A673 (cell line): ENCODE results near the gene CCSER1. TPM values are rescaled to one million over a fixed set of nuclear protein-coding genes. Genes with fewer than 3 reads are reported as not detected.

ENCODE experiments used
- BruUV-seq: library from RNA; stranded (reverse); fragments of 400-500 nt; replicated peaks from 2 replicates; lab custom pipeline; 2021; lab: Mats Ljungman, UMichigan
- CTCF ChIA-PET: fragments of 300-600 bp; sonication (Branson Sonifier 250); formaldehyde crosslinking; loops from one replicate; lab custom pipeline; 2022; ENCODE audit warnings: antibody characterized with exemption; lab: Charles Lee
- POLR2A ChIA-PET: fragments of 300-600 bp; sonication (Branson Sonifier 250); formaldehyde crosslinking; loops from one replicate; lab custom pipeline; 2022; ENCODE audit warnings: antibody characterized with exemption; ENCODE audit not compliant: low non-redundant PET; lab: Charles Lee
- DNase-seq: peaks from one replicate; pipeline ENCODE4 v3.0.0-alpha.2; 2015; ENCODE audit warnings: low spot score
- H3K27ac ChIP-seq: fragments of 200-600 bp; sonication (generic); 2 replicates; pipeline ENCODE4 v1.5.1; 2016; ENCODE audit warnings: mixed run types, low read depth, mild to moderate bottlenecking, mixed read lengths, antibody characterized with exemption, low read length; ENCODE audit not compliant: poor library complexity, severe bottlenecking
- H3K27me3 ChIP-seq: fragments of 200-600 bp; sonication (generic); replicated peaks from 2 replicates; pipeline ENCODE4 v1.6.1; 2017; ENCODE audit warnings: mixed run types, low read depth, mild to moderate bottlenecking, mixed read lengths, antibody characterized with exemption, low read length; ENCODE audit not compliant: insufficient read depth, poor library complexity
- H3K36me3 ChIP-seq: fragments of 200-600 bp; sonication (generic); 2 replicates; pipeline ENCODE4 v1.6.1; 2016; ENCODE audit warnings: mixed run types, mild to moderate bottlenecking, mixed read lengths, antibody characterized with exemption, low read length; ENCODE audit not compliant: insufficient read depth, poor library complexity, severe bottlenecking
- H3K4me1 ChIP-seq: fragments of 200-600 bp; sonication (generic); 2 replicates; pipeline ENCODE4 v1.6.1; 2017; ENCODE audit warnings: mixed run types, mild to moderate bottlenecking, mixed read lengths, antibody characterized with exemption, low read length; ENCODE audit not compliant: insufficient read depth, poor library complexity, severe bottlenecking
- H3K4me3 ChIP-seq: fragments of 200-600 bp; sonication (generic); 2 replicates; pipeline ENCODE4 v1.5.1; 2016; ENCODE audit warnings: low read depth, mixed run types, mild to moderate bottlenecking, mixed read lengths, low read length; ENCODE audit not compliant: poor library complexity, severe bottlenecking
- H3K9me3 ChIP-seq: fragments of 200-600 bp; sonication (generic); 2 replicates; pipeline ENCODE4 v1.6.1; 2016; ENCODE audit warnings: mixed run types, low read depth, mild to moderate bottlenecking, mixed read lengths, antibody characterized with exemption, low read length; ENCODE audit not compliant: poor library complexity, severe bottlenecking
- CTCF ChIP-seq: fragments of 300-800, 200-600 bp; sonication (generic); conservative IDR thresholded peaks from 2 replicates; pipeline ENCODE4 v1.5.1; 2017; ENCODE audit warnings: low read depth, mild to moderate bottlenecking, antibody characterized with exemption, low read length, moderate library complexity, mixed read lengths
- EZH2 ChIP-seq: fragments of 200-600 bp; sonication (generic); IDR thresholded peaks from 2 replicates; pipeline ENCODE4 v1.6.1; 2017; ENCODE audit warnings: borderline replicate concordance, low read depth, mild to moderate bottlenecking, mixed read lengths, antibody characterized with exemption, low read length; ENCODE audit not compliant: poor library complexity, severe bottlenecking
- intact Hi-C: fragments of 100-400 bp; cut with micrococcal nuclease; formaldehyde crosslinking; loops from one replicate; pipeline ENCODE4 v1.10.0; 2022; ENCODE audit not compliant: unreplicated experiment
- total RNA-seq: library from RNA; stranded (reverse); gene quantifications from 2 replicates; pipeline ENCODE4 v1.2.3, GENCODE V29; 2021

CCSER1 gene
- total RNA-seq, 1 experiment from 2014 or later: not detected

GRCh38 chr4:90187148-90187884, 60.1 kb downstream of the CCSER1 start:
- no peaks in the 10 kb centered on the region for H3K27me3 ChIP-seq
- no peak overlapping the region for H3K4me3 ChIP-seq
- ChIA-PET POLR2A (no interaction called here), CTCF (interaction anchor here (0.6 kb wide), 1 partner anchor 730 kb away, joined by 3 read pairs; no protein-coding TSS in a partner anchor)
- no peaks in the 10 kb centered on the region for H3K9me3 ChIP-seq
- BruUV-seq: no TSS peak
- no peak for DNase-seq
- no peaks in the 10 kb centered on the region for H3K4me1 ChIP-seq
- intact Hi-C loops: no loop called here
- no peak overlapping the region for H3K27ac ChIP-seq
- no peak for TF ChIP-seq EZH2
- TF ChIP-seq CTCF: no peak
- H3K36me3 ChIP-seq: no peaks in the 10 kb centered on the region

GRCh38 chr4:90189178-90189577, 62.0 kb downstream of the CCSER1 start:
- intact Hi-C loops: no loop called here
- Histone ChIP-seq H3K4me3 (no peak overlapping the region), H3K27ac (no peak overlapping the region), H3K27me3 (no peaks in the 10 kb centered on the region), H3K9me3 (no peaks in the 10 kb centered on the region), H3K4me1 (no peaks in the 10 kb centered on the region), H3K36me3 (no peaks in the 10 kb centered on the region)
- TF ChIP-seq CTCF (no peak), EZH2 (no peak)
- no TSS peak for BruUV-seq
- no peak for DNase-seq
- POLR2A ChIA-PET: no interaction called here
- CTCF ChIA-PET: no interaction called here

DNA sequence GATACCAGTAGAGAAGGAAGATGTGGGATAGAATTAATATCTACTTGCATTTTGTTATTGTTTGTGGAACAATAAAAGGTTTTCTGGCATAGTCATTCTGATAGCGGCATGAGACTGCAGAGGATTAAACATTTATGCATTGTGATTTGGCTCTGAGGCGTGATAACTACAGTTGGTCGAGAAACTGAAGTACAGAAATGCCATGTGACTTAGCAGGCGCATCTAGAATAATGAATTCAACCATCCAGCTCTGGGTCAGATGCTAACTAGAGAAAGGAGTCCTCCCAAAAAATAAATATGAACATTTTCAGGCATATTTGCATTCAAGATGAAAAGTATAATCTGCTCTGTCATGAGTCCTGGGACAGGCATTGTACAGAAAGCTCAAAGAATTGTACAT, 62.8 kb downstream of the CCSER1 start:
- CTCF ChIA-PET: no interaction called here
- H3K9me3 ChIP-seq: no peaks in the 10 kb centered on the region
- no peaks in the 10 kb centered on the region for H3K4me1 ChIP-seq
- no peak overlapping the region for H3K27ac ChIP-seq
- BruUV-seq: no TSS peak
- no peaks in the 10 kb centered on the region for H3K27me3 ChIP-seq
- DNase-seq: no peak
- intact Hi-C loops: no loop called here
- no peak overlapping the region for H3K4me3 ChIP-seq
- H3K36me3 ChIP-seq: no peaks in the 10 kb centered on the region
- no peak for TF ChIP-seq EZH2
- TF ChIP-seq CTCF: no peak
- POLR2A ChIA-PET: no interaction called here
